GM19023 (cell line): ENCODE data around the gene NCKAP5.

Source experiments
- ATAC-seq: cut with Tn5 transposase; IDR thresholded peaks from one replicate; pipeline ENCODE4 v1.9.1; 2021; ENCODE audit warnings: mild to moderate bottlenecking, moderate library complexity; ENCODE audit not compliant: unreplicated experiment

Gene NCKAP5

DNA sequence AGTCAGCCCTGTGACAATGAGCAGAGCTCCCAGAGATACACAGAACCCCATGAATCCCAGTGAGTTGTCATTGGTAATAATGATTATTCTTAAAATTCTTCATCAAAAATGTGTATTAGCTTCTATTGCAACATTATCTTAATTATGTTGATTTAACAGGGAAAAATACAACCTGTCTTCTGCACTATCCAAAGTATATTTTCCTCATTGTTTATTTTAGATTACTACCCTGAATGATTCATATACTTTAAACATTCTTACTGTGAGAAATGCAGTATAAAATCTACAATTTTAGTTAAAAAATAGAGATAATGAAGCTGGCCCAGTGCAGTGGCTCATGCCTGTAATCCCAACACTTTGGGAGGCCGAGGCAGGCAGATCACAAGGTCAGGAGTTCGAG is 773.0 kb downstream of the NCKAP5 start:
- ATAC-seq = no peak

DNA sequence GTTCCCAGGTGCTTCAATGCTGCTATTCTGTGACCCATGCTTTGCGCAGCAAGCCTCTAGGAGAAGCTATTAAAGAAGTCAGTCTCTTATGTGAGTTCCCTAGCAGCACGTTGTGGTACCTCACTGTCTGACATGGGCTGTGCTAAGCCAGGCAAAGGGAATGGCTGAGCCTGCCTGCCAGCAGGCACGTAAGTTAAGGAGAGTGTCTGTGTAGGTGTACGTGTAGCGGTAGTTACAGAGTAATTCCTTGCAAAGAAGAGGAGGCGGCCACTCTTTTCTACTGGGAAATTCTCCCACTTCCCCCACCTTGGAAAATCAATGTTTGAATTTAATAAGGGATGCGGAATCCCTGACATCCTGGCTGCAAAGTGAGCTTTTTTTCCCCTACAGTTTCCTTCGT is 774.7 kb downstream of the NCKAP5 start:
- no peak for ATAC-seq

GRCh38 chr2:132790207-132790785 is 778.0 kb downstream of the NCKAP5 start:
- no peak for ATAC-seq

DNA sequence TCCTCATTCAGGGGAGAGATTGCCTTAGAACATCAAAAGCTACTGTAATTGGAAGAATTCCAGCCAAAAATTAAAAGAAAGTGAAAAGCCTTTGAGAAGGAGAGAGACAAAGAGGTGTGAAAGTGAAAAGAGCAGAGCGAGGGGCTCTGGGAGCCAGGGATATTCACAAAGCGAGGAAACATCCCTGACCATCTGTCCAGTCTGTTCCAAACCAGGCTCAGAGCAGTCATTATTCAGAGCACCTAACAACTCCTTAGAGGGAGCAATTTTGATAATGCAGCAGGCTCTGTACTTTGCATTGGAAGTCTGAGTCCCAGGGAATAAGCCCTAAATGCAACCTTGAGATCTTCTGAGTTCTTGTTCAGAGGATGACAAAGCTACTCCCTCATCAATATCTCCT is 779.2 kb downstream of the NCKAP5 start:
- ATAC-seq = no peak

- no peak for ATAC-seq
These were observed 779.9 kb downstream of the NCKAP5 start for GRCh38 chr2:132788310-132788838.

- ATAC-seq = no peak
These were observed 784.4 kb downstream of the NCKAP5 start for GRCh38 chr2:132783883-132784282.

DNA sequence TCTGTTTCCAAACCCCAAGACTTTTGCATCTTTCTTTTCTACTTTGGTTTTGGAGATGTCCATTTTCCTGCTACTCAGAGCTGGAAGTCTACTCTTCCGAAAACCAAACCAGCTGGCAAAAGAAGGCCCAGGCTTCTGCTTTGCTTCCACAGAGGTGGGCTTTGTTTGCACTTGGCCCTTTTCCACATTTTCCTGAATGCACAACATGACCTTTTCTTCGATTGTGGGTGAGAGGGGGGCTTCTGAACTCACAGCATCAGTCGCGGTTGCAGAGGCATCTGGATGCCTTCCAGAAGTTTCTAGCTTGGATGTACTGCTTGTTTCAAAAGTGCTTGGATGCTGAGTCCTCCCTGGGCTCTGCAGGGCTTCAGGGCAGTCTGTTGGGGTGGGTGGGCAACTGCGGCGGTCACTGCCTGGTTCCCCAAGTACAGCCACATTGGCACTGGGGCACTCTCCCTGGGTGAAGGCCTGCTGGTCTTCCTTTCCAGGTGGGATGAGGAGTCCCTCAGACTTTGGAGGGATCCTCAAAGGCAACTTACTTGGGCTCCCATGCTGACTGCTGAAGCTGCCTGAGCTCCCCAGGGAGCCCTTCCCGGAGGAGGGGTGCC is 786.0 kb downstream of the NCKAP5 start:
- no peak for ATAC-seq

- ATAC-seq = no peak
These were observed 787.6 kb downstream of the NCKAP5 start for GRCh38 chr2:132780651-132781050.

- ATAC-seq = no peak
These were observed 789.0 kb downstream of the NCKAP5 start for GRCh38 chr2:132779206-132779721.

DNA sequence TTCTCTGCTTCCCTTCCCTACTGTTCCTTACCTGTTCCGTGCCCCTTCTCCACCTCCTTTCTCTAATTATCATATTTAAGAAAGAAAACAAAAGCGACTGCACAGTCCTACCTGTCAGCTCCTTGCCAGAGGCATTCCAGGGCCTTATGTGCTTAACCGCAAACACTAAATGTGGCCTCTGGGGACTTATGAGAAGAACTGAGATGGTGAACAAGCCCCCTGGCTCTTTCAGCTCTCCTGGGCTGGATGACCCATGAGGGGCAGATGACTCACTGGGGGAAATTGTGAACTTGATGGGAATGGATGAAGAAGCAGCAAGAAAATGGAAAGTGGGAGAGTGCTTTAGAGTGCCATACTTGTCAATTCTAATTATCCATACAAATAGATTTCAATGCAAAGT is 792.0 kb downstream of the NCKAP5 start:
- ATAC-seq = no peak

- no peak for ATAC-seq
These were observed 794.1 kb downstream of the NCKAP5 start for GRCh38 chr2:132774189-132774588.

- no peak for ATAC-seq
These were observed 794.9 kb downstream of the NCKAP5 start for GRCh38 chr2:132773331-132773730.

DNA sequence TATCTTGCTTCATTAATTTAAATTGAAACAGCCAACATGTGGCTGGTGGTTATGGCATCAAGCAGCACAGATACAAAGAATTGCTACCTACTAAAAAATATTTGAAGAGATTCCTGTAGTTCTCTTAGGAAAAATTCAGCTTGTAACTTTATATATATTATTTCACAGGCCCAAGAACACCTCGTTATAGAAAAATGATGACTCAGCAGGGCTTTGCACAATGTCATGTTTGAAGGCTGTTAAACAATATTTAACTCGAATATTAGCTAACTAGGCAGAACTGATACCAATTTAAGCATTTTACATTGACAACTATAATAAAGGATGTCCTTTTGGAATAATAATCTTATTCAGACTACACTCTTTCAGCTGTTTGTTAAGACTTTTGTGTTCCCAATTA is 795.9 kb downstream of the NCKAP5 start:
- no peak for ATAC-seq

DNA sequence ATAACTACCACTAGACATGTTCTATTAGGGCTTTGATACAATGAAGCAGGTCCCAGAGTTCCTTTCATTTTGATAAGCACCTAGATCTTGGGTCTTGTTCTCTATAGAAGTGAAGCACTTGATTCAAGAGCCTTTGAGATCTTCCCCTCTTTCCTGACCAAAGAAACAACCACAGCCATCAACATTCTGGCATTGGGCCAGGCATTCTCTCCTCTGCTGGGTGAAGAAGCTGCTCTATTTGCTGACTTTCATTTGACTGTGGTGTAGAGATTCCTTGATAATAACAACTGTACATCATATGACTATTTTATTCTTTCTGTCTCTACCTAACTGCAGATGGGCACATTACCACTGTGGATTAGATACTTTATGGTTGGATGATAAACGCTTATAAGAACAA is 801.7 kb downstream of the NCKAP5 start:
- no peak for ATAC-seq

- ATAC-seq = no peak
These were observed 806.8 kb downstream of the NCKAP5 start for GRCh38 chr2:132761437-132761836.

DNA sequence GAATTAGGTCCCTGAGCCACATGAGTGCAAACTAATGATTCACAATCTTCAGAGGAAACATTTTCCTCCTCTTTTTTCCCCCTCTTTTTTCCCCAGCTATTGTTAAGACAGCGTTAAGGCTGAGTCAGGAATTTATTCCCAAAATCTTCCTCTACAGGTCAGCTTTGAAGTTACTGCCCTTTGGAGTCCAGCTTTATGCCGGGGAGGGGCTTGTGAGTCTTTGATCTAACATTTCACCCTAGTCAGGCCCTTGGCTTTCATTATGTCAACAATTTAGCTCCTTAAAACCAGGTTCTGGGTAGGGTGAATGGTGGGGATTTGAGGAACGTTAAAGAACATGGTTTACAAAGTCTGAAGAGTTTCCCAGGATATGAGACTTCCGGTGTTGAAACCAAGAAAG is 807.3 kb downstream of the NCKAP5 start:
- no peak for ATAC-seq

DNA sequence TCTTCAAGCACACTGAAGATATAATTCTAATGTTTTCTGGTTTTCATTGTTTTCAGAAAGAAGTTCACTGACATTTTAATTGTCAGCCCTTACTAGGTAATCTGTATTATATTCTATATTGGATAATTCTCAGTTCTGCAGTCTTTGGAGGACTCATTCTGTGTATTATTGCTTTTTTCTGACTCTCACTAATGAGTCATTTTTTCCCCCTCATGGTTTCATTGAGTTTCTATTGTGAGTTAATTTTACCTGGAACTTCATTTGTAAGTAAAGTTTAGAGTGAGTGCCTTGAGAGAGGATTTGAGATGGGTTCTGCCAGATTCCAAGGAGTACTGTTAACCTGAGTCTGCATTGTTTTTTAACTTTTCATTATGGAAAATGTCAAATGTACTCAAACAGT is 807.9 kb downstream of the NCKAP5 start:
- ATAC-seq = no peak

GRCh38 chr2:132758995-132759394 is 809.3 kb downstream of the NCKAP5 start:
- no peak for ATAC-seq

GRCh38 chr2:132757676-132758075 is 810.6 kb downstream of the NCKAP5 start:
- ATAC-seq = no peak

DNA sequence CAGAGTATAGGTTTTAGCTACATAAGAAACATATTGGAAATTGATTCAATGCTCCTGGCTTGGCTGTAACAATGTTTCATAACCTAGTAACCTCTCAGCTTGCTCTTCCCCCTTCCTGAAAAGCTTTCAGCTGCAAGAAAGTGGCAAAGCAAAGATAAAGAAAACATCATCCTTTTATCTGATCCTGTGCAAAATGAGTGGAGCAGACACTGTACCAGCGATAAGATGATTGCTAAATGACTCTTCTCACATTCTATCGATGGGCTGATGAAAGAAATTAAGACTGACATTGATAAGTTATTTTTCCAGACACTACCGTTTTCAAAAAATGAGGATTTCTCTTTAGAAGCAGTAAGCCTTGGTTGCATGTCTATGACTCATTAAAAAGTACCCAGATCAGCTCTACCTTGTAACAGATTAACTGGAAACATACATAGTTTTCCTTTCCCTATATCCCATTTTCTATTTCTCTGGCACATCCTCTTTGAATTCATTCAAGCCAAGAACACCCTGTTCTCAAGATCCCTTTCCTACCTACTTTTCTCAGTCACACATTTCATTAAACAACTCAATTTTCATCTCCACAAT is 811.2 kb downstream of the NCKAP5 start:
- no peak for ATAC-seq

- ATAC-seq = no peak
These were observed 813.3 kb downstream of the NCKAP5 start for GRCh38 chr2:132754867-132755472.

- ATAC-seq = no peak
These were observed 813.9 kb downstream of the NCKAP5 start for GRCh38 chr2:132754392-132754791.
